NOMO-1 (cell line): ENCODE results near the gene ADGRF5.

Experiments used
- DNase-seq, 2 experiments: peaks; one replicate each; lab custom pipeline; 2025; ENCODE audit not compliant: unreplicated experiment in 2 of 2; lab: John Stamatoyannopoulos, UW

The ADGRF5 gene

GRCh38 chr6:46828939-46829338 is 92.8 kb downstream of the ADGRF5 start:
- DNase-seq, result peak in 1 of 2 experiments; percentile 36

GRCh38 chr6:46821458-46821881 is 100.3 kb downstream of the ADGRF5 start:
- peak; percentile 41 to 78 for DNase-seq

- DNase-seq, result no peak
Measured at GRCh38 chr6:46819561-46819960, 102.2 kb downstream of the ADGRF5 start.

GRCh38 chr6:46816626-46817025 is 105.1 kb downstream of the ADGRF5 start:
- no peak for DNase-seq

GRCh38 chr6:46815130-46815529 is 106.6 kb downstream of the ADGRF5 start:
- DNase-seq, result no peak

GRCh38 chr6:46808806-46809205 is 112.9 kb downstream of the ADGRF5 start:
- DNase-seq, result peak; percentile 84 to 94
